Measurements from ENCODE around the gene TCF15.
"Not testable (repeated sequence)": the region's sequence is repeated elsewhere in the genome, so short reads cannot be mapped to it uniquely, and the experiment has no call there.

Gene TCF15

DNA sequence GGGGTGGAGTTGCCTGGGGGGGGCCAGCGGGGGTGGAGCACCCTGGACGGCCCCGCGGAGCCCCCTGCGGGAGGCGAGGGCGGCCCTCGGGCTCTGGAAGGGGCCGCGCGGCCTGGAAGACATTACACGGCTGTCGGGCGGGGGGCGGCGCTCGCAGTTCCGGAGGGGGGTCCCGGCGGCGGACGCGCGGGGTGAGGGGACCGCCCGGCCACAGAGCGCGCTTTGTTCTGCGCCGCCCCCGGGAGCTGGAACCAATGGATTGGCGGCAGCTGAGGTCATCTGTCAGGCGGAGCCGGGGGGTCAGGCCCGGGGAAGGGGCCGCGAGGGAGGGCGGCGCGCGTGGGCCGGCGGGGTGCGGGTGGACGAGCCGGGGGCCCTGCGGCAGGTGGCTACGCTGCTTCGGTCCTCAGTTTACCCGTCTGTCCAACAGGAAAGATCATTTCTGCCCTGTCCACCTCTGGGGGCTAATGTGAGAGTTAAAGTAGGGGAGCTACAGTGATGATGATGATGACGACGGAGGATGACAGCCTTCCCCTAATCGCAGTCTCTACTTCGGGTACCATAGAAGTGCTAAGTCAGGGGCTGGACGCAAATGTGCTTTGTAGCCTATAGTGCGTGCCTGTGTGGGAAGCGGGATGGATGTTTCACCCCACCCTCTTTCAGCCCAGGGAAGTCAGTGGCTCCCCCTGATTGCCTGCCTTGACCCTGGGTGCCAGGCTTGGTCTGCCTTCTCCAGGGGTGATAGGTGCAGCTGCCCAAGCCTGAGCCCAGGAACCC lies 32.5 kb upstream of the TCF15 start:
- FAIRE-seq: no peak
- DNase-seq (ENCODE audit: extremely low spot score, insufficient read length, low read depth): no peak

DNA sequence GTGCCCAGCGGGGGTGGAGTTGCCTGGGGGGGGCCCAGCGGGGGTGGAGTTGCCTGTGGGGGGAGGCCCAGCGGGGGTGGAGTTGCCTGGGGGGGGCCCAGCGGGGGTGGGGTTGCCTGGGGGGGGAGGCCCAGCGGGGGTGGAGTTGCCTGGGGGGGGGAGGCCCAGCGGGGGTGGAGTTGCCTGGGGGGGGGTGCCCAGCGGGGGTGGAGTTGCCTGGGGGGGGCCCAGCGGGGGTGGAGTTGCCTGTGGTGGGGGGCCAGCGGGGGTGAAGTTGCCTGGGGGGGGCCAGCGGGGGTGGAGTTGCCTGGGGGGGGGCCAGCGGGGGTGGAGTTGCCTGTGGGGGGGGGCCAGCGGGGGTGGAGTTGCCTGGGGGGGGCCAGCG lies 31.9 kb upstream of the TCF15 start:
- DNase-seq (ENCODE audit: extremely low spot score, insufficient read length, low read depth); FAIRE-seq: not testable (repeated sequence)

- FAIRE-seq (no peak), DNase-seq (ENCODE audit: extremely low spot score, insufficient read length, low read depth) (no peak)
Measured at GRCh38 chr20:641516-641875, 31.4 kb upstream of the TCF15 start.

DNA sequence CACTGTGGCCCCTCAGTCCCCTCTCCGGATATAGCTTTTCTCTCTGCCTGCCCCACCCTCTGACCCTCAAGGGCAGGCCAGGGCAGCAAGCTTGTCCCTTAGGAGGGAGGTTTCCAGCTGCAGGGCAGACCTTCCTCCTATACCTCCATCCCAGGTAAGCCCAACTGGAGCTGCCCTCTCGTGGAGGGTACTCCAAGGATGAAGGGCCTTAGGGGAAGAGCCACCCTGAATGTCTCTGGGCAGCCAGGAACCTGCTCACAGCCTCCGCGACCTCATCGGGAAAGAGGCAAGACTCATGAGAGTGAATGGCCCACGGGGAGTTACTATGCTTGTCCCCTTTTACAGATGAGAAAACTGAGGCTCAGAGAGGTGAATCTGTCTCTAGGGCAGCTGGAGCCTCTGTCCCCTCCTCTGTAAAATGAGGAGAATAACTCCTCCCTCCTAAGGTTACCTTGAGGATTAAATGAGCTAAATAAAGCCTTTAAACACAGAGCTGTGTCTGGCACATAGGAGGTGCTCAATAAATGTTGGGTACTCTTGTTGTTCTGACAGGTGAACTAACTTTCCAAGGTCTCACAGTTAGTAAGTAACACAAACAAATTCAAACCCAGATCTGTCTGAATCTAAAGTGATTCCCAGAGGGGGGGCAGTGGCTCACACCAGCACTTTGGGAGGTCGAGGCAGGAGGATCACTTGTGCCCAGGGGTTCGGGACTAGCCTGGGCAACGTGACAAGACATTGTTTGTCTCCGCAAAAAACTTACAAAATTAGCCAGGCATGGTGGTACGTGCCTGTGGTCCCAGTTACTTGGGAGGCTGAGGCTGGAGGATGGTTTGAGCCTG lies 30.8 kb upstream of the TCF15 start:
- FAIRE-seq (no peak), DNase-seq (ENCODE audit: extremely low spot score, insufficient read length, low read depth) (no peak)

DNA sequence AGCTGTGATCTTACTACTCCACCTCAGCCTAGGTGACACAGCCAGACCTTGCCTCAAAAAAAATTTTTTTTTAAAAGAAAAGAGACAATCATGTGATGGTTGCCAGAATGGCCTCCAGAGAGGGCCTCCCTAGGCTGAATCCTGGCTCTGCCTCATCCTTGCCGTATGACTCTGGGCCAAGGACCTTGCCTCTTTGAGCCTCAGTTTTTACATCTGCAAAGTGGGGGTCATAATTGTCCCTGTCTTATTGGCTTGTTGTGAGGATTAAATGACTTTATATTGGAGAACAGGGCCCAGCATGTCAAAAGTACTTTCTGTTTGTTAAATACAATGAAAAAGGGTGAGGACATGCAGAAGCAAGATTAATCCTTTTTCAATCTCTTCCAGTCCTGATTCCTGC lies 28.5 kb upstream of the TCF15 start:
- FAIRE-seq: no peak

GRCh38 chr20:637559-637958 lies 27.4 kb upstream of the TCF15 start:
- FAIRE-seq (no peak), DNase-seq (ENCODE audit: extremely low spot score, insufficient read length, low read depth) (no peak)

More for the DNA sequence above, 28.5 kb upstream of the TCF15 start:
- no peak for DNase-seq (ENCODE audit: extremely low spot score, insufficient read length, low read depth)

GRCh38 chr20:635893-636338 lies 25.8 kb upstream of the TCF15 start:
- no peak for FAIRE-seq

GRCh38 chr20:635028-635892 lies 25.2 kb upstream of the TCF15 start:
- FAIRE-seq (no peak), DNase-seq (ENCODE audit: extremely low spot score, insufficient read length, low read depth) (no peak)

More at GRCh38 chr20:635893-636338, 25.8 kb upstream of the TCF15 start:
- DNase-seq (ENCODE audit: extremely low spot score, insufficient read length, low read depth): no peak

DNA sequence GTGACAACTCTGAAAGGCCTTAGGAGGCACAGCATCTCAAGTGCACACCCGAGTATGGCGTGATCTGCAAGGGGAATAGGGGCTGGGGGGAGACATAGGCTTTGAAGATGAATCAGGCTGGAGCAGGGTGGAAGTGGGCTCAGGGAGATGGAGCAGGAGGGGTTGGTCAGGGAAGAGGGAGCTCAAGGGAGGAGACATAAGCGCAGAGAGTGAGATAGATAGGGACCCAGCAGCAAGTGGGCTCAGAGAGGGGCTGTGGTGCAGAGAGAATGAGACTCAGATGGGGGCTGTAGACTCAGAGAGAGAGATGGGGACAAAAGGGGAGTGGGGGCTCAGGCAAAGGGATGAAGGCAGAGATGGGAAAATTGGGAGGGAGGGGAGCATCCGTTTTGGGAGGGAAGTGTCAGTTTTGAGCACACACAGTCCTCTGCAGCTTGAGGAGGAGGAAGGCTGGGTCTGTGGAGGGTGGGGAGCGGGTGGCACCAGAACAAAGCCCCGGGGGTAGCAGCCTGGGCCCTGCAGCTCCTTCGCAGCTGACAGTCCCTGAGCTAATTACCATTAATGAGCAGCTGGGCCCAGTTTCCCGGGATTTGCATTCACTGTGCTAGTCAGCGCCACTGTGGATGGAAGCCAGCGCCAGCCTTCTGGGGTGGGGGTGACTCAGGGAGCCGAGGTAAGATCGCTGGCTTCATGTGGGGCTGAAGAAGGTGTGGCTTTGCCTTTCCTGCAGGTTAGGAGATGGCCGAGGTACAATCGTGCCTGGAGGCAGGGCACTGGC lies 24.2 kb upstream of the TCF15 start:
- DNase-seq (ENCODE audit: extremely low spot score, insufficient read length, low read depth) (no peak), FAIRE-seq (no peak)

DNA sequence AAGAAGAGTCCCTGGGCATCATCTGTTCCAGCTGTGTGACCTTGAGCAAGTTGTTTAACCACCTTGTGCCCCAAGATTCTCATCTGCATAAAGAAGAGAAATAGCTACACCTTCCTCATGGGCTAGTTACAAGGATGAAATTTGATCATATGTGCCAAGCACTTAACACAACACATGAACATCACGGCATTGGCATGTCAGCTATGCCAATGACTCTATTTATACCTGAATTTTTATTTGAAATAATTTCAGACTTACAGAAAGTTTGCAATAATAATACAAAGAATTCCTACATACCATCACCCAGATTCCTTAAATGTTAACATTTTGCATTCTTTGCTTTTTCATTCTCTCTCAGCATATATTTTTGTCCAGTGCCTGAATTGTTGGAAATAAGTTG lies 21.0 kb upstream of the TCF15 start:
- DNase-seq (ENCODE audit: extremely low spot score, insufficient read length, low read depth) (no peak), FAIRE-seq (no peak)

DNA sequence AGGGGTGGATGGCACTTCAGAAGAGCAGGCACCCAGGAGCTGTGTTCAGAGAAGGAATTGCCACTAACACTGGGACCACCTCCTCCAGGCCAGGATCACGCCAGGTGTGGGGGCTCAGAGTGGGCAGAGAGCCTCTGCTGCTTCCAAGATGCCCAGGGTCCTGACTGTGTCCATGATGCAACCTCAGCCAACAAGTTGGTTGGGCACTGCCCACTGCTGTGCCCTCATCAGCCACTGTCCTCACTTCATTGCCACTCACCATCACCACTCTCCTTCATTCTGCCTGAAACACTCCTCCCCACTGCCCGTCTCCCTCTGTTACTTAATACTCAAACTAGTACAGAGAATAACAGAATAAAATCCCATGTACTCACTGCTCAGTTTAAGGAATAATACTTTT lies 16.5 kb upstream of the TCF15 start:
- FAIRE-seq (no peak), DNase-seq (ENCODE audit: extremely low spot score, insufficient read length, low read depth) (no peak)

- DNase-seq (ENCODE audit: extremely low spot score, insufficient read length, low read depth) (no peak), FAIRE-seq (no peak)
Measured at GRCh38 chr20:625360-625932, 15.3 kb upstream of the TCF15 start.

DNA sequence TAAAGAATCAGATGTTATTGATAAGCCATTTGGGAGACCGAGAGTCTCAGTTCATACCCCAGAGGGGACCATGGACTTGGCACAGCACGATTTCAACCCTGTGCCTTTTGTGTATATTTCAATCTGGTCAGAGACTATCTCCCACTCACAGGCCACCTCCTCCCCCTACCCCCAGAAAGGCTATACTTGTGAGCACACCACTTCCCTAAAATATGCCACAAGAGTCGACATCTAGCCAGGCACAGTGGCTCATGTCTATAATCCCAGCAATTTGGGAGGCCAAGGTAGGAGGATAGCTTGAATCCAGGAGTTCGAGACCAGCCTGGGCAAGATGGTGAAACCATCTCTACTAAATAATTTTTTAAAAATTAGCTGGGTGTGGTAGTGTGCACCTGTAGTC lies 13.6 kb upstream of the TCF15 start:
- no peak for FAIRE-seq

DNA sequence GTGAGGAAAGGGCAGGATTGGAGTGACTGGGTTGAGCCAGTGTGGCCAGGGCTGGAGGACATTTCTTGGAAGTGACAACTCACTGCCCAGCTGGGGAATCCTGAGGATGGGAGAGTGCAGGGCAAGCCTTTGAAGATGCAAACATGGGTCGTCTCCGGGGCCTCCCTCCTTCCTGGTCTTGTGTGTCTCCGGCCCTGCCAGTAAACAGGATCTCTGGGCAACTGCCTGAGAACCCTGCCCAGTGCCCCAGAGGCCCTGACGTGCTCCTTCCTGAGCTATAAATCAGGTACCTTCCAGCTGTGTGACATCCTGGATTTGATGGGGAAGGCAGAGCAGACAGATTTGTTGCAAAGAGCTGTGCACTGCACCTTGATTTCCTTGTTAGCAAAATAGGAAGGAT lies 12.9 kb upstream of the TCF15 start:
- no peak for FAIRE-seq
- no peak for DNase-seq (ENCODE audit: extremely low spot score, insufficient read length, low read depth)

More for the DNA sequence above, 13.6 kb upstream of the TCF15 start:
- no peak for DNase-seq (ENCODE audit: extremely low spot score, insufficient read length, low read depth)

DNA sequence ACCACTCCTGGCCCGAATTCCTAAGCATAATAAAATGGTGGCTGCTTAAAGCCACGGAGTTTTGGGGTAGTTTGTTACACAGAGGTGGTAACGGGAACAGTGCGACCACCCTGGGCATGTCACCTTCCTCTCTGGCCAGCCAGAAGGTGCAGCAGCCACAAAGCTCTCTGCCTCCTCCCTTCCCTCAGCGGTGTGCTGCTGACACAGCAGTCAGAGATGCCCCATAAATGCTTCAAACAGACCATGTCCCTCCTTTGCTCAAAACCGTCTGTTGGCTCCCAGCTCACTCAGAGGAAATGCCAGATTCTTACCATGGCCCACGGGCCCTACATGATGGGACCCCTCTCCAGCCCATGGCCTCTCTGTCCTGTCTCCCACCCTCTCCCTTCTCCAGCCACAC lies 12.1 kb upstream of the TCF15 start:
- FAIRE-seq (no peak), DNase-seq (ENCODE audit: extremely low spot score, insufficient read length, low read depth) (no peak)

DNA sequence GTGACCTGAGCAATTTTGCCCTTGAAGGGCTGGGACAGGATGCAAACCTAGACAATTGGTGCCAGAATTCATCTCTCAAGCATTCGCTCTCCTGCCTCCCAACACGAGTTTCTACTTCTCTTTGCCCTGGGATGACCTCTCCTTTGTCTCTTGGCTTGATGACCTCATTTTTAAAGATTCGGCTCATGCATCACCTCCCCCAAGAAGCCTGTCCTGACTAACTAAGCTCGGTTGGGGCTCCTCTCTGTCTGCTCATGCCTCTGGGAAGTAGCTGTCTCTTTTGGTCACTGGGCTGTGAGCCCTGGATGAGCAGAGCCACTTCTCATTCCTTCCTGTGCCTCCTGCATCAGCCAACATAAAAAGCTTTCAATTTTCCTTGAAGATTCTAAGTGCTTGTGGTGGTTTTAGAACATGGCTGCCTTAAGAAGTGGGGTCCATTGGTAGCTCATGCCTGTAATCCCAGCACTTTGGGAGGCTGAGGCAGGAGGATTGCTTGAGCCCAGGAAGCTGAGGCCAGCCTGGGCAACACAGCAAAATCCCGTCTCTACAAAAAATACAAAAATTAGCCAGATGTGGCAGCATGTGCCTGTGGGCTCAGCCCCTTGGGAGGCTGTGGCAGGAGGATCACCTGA lies 11.1 kb upstream of the TCF15 start:
- FAIRE-seq (no peak), DNase-seq (ENCODE audit: extremely low spot score, insufficient read length, low read depth) (no peak)

- no peak for DNase-seq (ENCODE audit: extremely low spot score, insufficient read length, low read depth)
- no peak for FAIRE-seq
Measured at GRCh38 chr20:620246-620645, 10.1 kb upstream of the TCF15 start.

DNA sequence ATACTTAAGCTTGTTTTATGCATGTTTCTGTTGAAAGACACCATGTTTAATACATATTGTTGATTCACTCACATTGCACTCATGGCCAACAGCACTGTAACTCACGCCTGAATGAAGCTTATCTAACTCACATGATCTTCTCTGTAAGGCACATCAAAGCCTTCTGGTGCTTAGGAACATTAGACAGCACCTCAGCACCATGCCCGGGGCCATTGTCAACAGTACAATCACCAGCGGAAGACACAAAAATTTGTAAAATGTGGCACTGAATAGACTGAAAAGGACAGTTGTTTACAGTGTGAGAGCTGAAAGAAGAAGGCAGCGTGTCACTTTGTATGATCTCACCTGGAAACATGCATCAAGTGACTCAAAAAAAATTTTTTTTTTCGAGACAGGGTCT lies 8.9 kb upstream of the TCF15 start:
- DNase-seq (ENCODE audit: extremely low spot score, insufficient read length, low read depth): no peak
- FAIRE-seq: no peak
